OCI-LY3 (cell line): ENCODE measurements around the gene OCIAD1.

Experiments
- CTCF ChIP-seq: fragments of 200-600, 300-600 bp; sonication (generic); IDR thresholded peaks from 2 replicates; pipeline ENCODE4 v1.5.1; 2014; ENCODE audit warnings: antibody characterized with exemption, low read length, low read depth
- EZH2phosphoT487 ChIP-seq: fragments of 200-600 bp; shearing (Covaris generic); IDR thresholded peaks from 2 replicates; pipeline ENCODE4 v1.6.1; 2018; ENCODE audit warnings: antibody characterized with exemption, mixed run types, low read depth

GRCh38 chr4:48851651-48852050 is 20.8 kb downstream of the OCIAD1 start:
- no peak for TF ChIP-seq CTCF
- no peak for TF ChIP-seq EZH2phosphoT487
